Naive B cell (primary cell): Measurements from ENCODE around the gene ZNF543. TPM values are rescaled to one million over a fixed set of nuclear protein-coding genes. Genes with fewer than 3 reads are reported as not detected.
"Not testable (repeated sequence)": the region's sequence is repeated elsewhere in the genome, so short reads cannot be mapped to it uniquely, and the experiment has no call there.

Experiments
- ATAC-seq, 2 donors: fragments of 150-1000 bp; cut with Tn5 transposase; 2 replicates each; pipeline ENCODE4 v1.10.0; 2021; ENCODE audit warnings: low read depth in 2 of 2, mild to moderate bottlenecking in 2 of 2, moderate library complexity in 2 of 2
- DNase-seq: peaks from one replicate; pipeline ENCODE4 v3.0.0; 2022
- H3K27ac Mint-ChIP-seq, 6 donors: one replicate each; pipeline ENCODE4 v1.8.0; 2020 to 2022; ENCODE audit warnings: mild to moderate bottlenecking in 6 of 6, mixed read lengths in 6 of 6, moderate library complexity in 5 of 6, inconsistent platforms in 2 of 6
- H3K27me3 Mint-ChIP-seq, 3 donors: one replicate each; pipeline ENCODE4 v1.8.0; 2021 to 2022; ENCODE audit warnings: mixed read lengths in 3 of 3, mild to moderate bottlenecking in 1 of 3
- H3K36me3 Mint-ChIP-seq, 2 donors: one replicate each; pipeline ENCODE4 v1.8.0; 2020 to 2022; ENCODE audit warnings: mixed read lengths in 2 of 2, inconsistent platforms in 1 of 2, mild to moderate bottlenecking in 1 of 2
- H3K4me1 Mint-ChIP-seq, 3 donors: one replicate each; pipeline ENCODE4 v1.8.0; 2020 to 2022; ENCODE audit warnings: mixed read lengths in 3 of 3, inconsistent platforms in 1 of 3, mild to moderate bottlenecking in 1 of 3, moderate library complexity in 1 of 3
- H3K4me3 Mint-ChIP-seq, 8 donors: one replicate each; pipeline ENCODE4 v1.8.0; 2020 to 2022; ENCODE audit warnings: mild to moderate bottlenecking in 8 of 8, mixed read lengths in 8 of 8, moderate library complexity in 8 of 8, inconsistent platforms in 2 of 8
- H3K9me3 Mint-ChIP-seq, 7 donors: one replicate each; pipeline ENCODE4 v1.8.0; 2020 to 2022; ENCODE audit warnings: mixed read lengths in 7 of 7, mild to moderate bottlenecking in 5 of 7, inconsistent platforms in 2 of 7, moderate library complexity in 1 of 7
- polyA plus RNA-seq, 6 donors: library from polyadenylated mRNA; unstranded; fragments of 300-500 nt; fragmentation: Illumina TruSeq; gene quantifications; one replicate each; pipeline ENCODE4 v1.2.3, GENCODE V29; 2021; ENCODE audit warnings: low read depth in 6 of 6

The ZNF543 gene
- polyA plus RNA-seq, 6 donors from 2014 or later, result 6.0 to 12.9 (median 9.5) TPM

- Mint-ChIP-seq H3K9me3 (peaks cover 13 to 49% (median 37%) of the 10 kb centered on the region in 7 donors), H3K36me3 (peaks cover 54 to 84% of the 10 kb centered on the region in 2 donors)
- no peak for DNase-seq
Measured at GRCh38 chr19:57374179-57374578, 53.9 kb downstream of the ZNF543 start.

GRCh38 chr19:57374647-57375046 is 54.4 kb downstream of the ZNF543 start:
- not testable (repeated sequence) for H3K27me3 Mint-ChIP-seq, H3K4me3 Mint-ChIP-seq, ATAC-seq, H3K4me1 Mint-ChIP-seq, DNase-seq, H3K27ac Mint-ChIP-seq
- peaks cover 58 to 84% of the 10 kb centered on the region in 2 donors for H3K36me3 Mint-ChIP-seq
- peaks cover 18 to 54% (median 42%) of the 10 kb centered on the region in 7 donors for H3K9me3 Mint-ChIP-seq

More at GRCh38 chr19:57374179-57374578, 53.9 kb downstream of the ZNF543 start:
- peaks cover 0 to 12% (median 4%) of the 10 kb centered on the region in 3 donors for H3K4me1 Mint-ChIP-seq
- H3K27me3 Mint-ChIP-seq, result no peaks in the 10 kb centered on the region
- no peak overlapping the region for H3K4me3 Mint-ChIP-seq
- H3K27ac Mint-ChIP-seq, result no peak overlapping the region
- no peak for ATAC-seq

DNA sequence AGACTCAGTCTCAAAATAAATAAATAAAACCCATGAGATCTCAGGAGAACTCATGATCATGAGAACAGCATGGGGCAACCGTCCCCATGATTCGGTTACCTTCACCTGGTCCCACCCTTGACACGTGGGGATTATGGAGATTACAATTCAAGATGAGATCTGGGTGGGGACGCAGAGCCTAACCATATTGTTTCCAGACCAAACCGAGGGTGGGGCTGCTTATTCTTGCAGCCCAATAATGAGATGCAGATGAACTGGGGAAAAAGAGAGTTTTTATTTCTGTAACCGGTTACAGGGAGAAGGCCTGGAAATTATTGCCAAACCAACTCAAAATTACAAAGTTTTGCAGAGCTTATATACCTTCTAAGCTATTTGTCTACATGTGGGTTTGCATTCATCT is 55.9 kb downstream of the ZNF543 start:
- Mint-ChIP-seq H3K4me1 (no peaks in the 10 kb centered on the region), H3K4me3 (peak overlapping the region in 1 of 8 donors; percentile 37), H3K9me3 (peaks cover 19 to 63% (median 47%) of the 10 kb centered on the region in 7 donors), H3K36me3 (peaks cover 58 to 72% of the 10 kb centered on the region in 2 donors), H3K27me3 (no peaks in the 10 kb centered on the region), H3K27ac (no peak overlapping the region)
- DNase-seq (no peak), ATAC-seq (no peak)

DNA sequence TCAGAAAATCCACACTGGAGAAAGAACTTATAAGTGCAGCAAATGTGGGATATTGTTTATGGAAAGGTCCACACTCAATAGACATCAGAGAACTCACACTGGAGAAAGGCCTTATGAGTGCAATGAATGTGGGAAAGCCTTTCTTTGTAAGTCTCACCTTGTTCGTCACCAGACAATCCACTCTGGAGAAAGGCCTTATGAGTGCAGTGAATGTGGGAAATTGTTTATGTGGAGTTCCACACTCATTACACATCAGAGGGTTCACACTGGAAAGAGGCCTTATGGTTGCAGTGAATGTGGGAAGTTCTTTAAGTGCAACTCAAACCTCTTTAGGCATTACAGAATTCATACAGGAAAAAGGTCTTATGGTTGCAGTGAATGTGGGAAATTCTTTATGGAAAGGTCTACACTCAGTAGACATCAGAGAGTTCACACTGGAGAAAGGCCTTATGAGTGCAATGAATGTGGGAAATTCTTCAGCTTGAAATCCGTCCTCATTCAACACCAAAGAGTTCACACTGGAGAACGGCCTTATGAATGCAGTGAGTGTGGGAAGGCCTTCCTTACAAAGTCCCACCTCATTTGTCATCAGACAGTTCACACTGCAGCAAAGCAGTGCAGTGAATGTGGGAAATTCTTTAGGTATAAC is 57.4 kb downstream of the ZNF543 start:
- no peak for ATAC-seq
- Mint-ChIP-seq H3K9me3 (peaks cover 19 to 66% (median 47%) of the 10 kb centered on the region in 7 donors), H3K4me3 (no peak overlapping the region), H3K27me3 (no peaks in the 10 kb centered on the region), H3K4me1 (no peaks in the 10 kb centered on the region), H3K36me3 (peaks cover 45 to 57% of the 10 kb centered on the region in 2 donors), H3K27ac (no peak overlapping the region)
- DNase-seq, result no peak

Other genes with a start within 250 kb of the ZNF543 start
- gene USP29, start 200.5 kb upstream of the ZNF543 start, polyA plus RNA-seq, result not detected
- not detected for gene ZIM3, start 175.3 kb upstream of the ZNF543 start, polyA plus RNA-seq
- gene DUXA, start 153.0 kb upstream of the ZNF543 start, polyA plus RNA-seq, result not detected
- 10 to 100 TPM in 5 of 6 donors, 1 to 10 TPM in 1; 6.9 to 25.2 (median 22.2) TPM for gene ZNF264, start 129.0 kb upstream of the ZNF543 start, polyA plus RNA-seq
- gene AURKC, start 89.4 kb upstream of the ZNF543 start, polyA plus RNA-seq, result 1 to 10 TPM in 3 of 6 donors, under 1 TPM in 2, not detected in 1; 0.41 to 2.5 (median 1.7) TPM
- gene ZNF805, start 79.8 kb upstream of the ZNF543 start, polyA plus RNA-seq, result 1 to 10 TPM in 5 of 6 donors, not detected in 1; 3.4 to 5.9 (median 4.7) TPM
- 10 to 100 TPM in 4 of 6 donors, 1 to 10 TPM in 1, not detected in 1; 9.2 to 16.6 (median 14.6) TPM for gene ZNF460, start 40.0 kb upstream of the ZNF543 start, polyA plus RNA-seq
- 1 to 10 TPM; 4.1 to 8.4 (median 5.0) TPM for gene ZNF304, start 30.8 kb downstream of the ZNF543 start, polyA plus RNA-seq
- 10 to 100 TPM; 35.5 to 91.3 (median 45.8) TPM for gene TRAPPC2B, start 43.1 kb downstream of the ZNF543 start, polyA plus RNA-seq
- 1 to 10 TPM in 3 of 6 donors, under 1 TPM in 2, not detected in 1; 0.71 to 2.5 (median 1.2) TPM for gene ZNF547, start 43.1 kb downstream of the ZNF543 start, polyA plus RNA-seq
- 10 to 100 TPM; 17.4 to 28.4 (median 23.3) TPM for gene ZNF548, start 69.4 kb downstream of the ZNF543 start, polyA plus RNA-seq
- 10 to 100 TPM in 3 of 6 donors, 1 to 10 TPM in 3; 6.1 to 13.0 (median 9.6) TPM for gene ZNF17, start 90.7 kb downstream of the ZNF543 start, polyA plus RNA-seq
- 10 to 100 TPM in 4 of 6 donors, 1 to 10 TPM in 2; 3.7 to 23.2 (median 14.4) TPM for gene ZNF749, start 114.9 kb downstream of the ZNF543 start, polyA plus RNA-seq
- gene VN1R1, start 136.7 kb downstream of the ZNF543 start, polyA plus RNA-seq, result 1 to 10 TPM in 2 of 6 donors, under 1 TPM in 4; 0.39 to 1.4 (median 0.88) TPM
- gene ZNF772, start 157.1 kb downstream of the ZNF543 start, polyA plus RNA-seq, result 1 to 10 TPM; 4.3 to 9.7 (median 6.8) TPM
- gene ZNF419, start 167.3 kb downstream of the ZNF543 start, polyA plus RNA-seq, result 10 to 100 TPM in 4 of 6 donors, 1 to 10 TPM in 2; 7.0 to 15.7 (median 12.1) TPM
- 10 to 100 TPM; 10.1 to 25.5 (median 13.1) TPM for gene ZNF773, start 179.5 kb downstream of the ZNF543 start, polyA plus RNA-seq
- gene ZNF549, start 206.9 kb downstream of the ZNF543 start, polyA plus RNA-seq, result 10 to 100 TPM in 3 of 6 donors, 1 to 10 TPM in 3; 3.3 to 14.2 (median 9.5) TPM
- 10 to 100 TPM in 3 of 6 donors, 1 to 10 TPM in 3; 3.8 to 19.8 (median 9.4) TPM for gene ZNF550, start 239.4 kb downstream of the ZNF543 start, polyA plus RNA-seq